HCT116 (cell line): Measurements from ENCODE around the gene TAF4B. TPM values are rescaled to one million over a fixed set of nuclear protein-coding genes. Genes with fewer than 3 reads are reported as not detected.

Source experiments
- ATAC-seq: fragments of 200-7000 bp; cut with Tn5 transposase; 2 replicates; pipeline ENCODE4 v1.9.1; 2020; ENCODE audit warnings: mild to moderate bottlenecking, moderate library complexity
- BruUV-seq: library from RNA; stranded (reverse); fragments of 400-500 nt; replicated peaks from 2 replicates; lab custom pipeline; 2021; lab: Mats Ljungman, UMichigan
- CTCF ChIA-PET: fragments of 300-600 bp; sonication (Branson Sonifier 250); formaldehyde crosslinking; loops from one replicate; lab custom pipeline; 2021; ENCODE audit warnings: antibody characterized with exemption; lab: Charles Lee
- POLR2A ChIA-PET: fragments of 300-600, 350-600 bp; sonication (Branson Sonifier 250); formaldehyde crosslinking; loops from one replicate; lab custom pipeline; 2021; ENCODE audit warnings: antibody characterized with exemption; lab: Charles Lee
- RAD21 ChIA-PET, 2 experiments: fragments of 300-600 bp; sonication (Branson Sonifier 250); formaldehyde crosslinking; loops; one replicate each; lab custom pipeline; 2023; ENCODE audit warnings: low total read pairs in 2 of 2; ENCODE audit not compliant: uncharacterized antibody in 2 of 2, unreplicated experiment in 2 of 2, low non-redundant PET in 1 of 2; lab: Charles Lee
- DNase-seq: peaks from one replicate; pipeline ENCODE4 v3.0.0-alpha.2; 2010; ENCODE audit warnings: low read depth, low spot score
- H2AFZ ChIP-seq: fragments of 200-600 bp; shearing (Covaris generic), sonication (generic); 2 replicates; pipeline ENCODE4 v1.6.1; 2017; ENCODE audit warnings: low read depth, mixed run types, mixed read lengths, antibody characterized with exemption, low read length; ENCODE audit not compliant: poor library complexity, severe bottlenecking
- H3K27ac ChIP-seq: 2 replicates; pipeline ENCODE4 v1.5.1; 2012; ENCODE audit warnings: low read depth, low read length
- H3K27me3 ChIP-seq: fragments of 200-600 bp; sonication (generic); 2 replicates; pipeline ENCODE4 v1.6.1; 2016; ENCODE audit warnings: mixed run types, low read length, mixed read lengths; ENCODE audit not compliant: insufficient read depth
- H3K36me3 ChIP-seq, 2 experiments: fragments of 200-500 bp in 1 of 2; fragments of 200-600 bp in 1 of 2; sonication (Bioruptor generic) in 1 of 2; sonication (generic) in 1 of 2; 2 replicates each; pipeline versions ENCODE4 v1.5.1 to v1.6.1; 2014 to 2016; ENCODE audit warnings: low read length in 2 of 2, inconsistent platforms in 1 of 2, mixed read lengths in 1 of 2, mixed run types in 1 of 2; ENCODE audit not compliant: insufficient read depth in 2 of 2, control insufficient read depth in 1 of 2
- H3K4me1 ChIP-seq, 2 experiments: fragments of 200-600 bp in 1 of 2; sonication (generic) in 1 of 2; 2 replicates each; pipeline versions ENCODE4 v1.5.1 to v1.6.1; 2012 to 2017; ENCODE audit warnings: low read length in 2 of 2, inconsistent platforms in 1 of 2, mild to moderate bottlenecking in 1 of 2, mixed read lengths in 1 of 2, mixed run types in 1 of 2, moderate library complexity in 1 of 2; ENCODE audit not compliant: insufficient read depth in 2 of 2, control insufficient read depth in 1 of 2
- H3K4me2 ChIP-seq: fragments of 200-600 bp; sonication (generic); 2 replicates; pipeline ENCODE4 v1.6.1; 2017; ENCODE audit warnings: mixed run types, low read length, mixed read lengths
- H3K4me3 ChIP-seq, 2 experiments: fragments of 200-600 bp in 1 of 2; sonication (generic) in 1 of 2; replicated peaks in 1 of 2; 2 replicates each; pipeline ENCODE4 v1.5.1; 2011 to 2016; ENCODE audit warnings: low read length in 2 of 2, control low read depth in 1 of 2, low read depth in 1 of 2, mild to moderate bottlenecking in 1 of 2, mixed read lengths in 1 of 2, mixed run types in 1 of 2
- H3K79me2 ChIP-seq: fragments of 200-600 bp; sonication (generic); 2 replicates; pipeline ENCODE4 v1.6.1; 2017; ENCODE audit warnings: mild to moderate bottlenecking, mixed run types, low read length, moderate library complexity, mixed read lengths; ENCODE audit not compliant: insufficient read depth
- H3K9ac ChIP-seq: fragments of 200-600 bp; sonication (generic); 2 replicates; pipeline ENCODE4 v1.6.1; 2016; ENCODE audit warnings: low read length, mixed read lengths
- H3K9me2 ChIP-seq: fragments of 200-600 bp; sonication (generic), shearing (Covaris generic); 2 replicates; pipeline ENCODE4 v1.6.1; 2017; ENCODE audit warnings: mixed run types, mild to moderate bottlenecking, moderate library complexity; ENCODE audit not compliant: insufficient read depth
- H3K9me3 ChIP-seq, 2 experiments: fragments of 200-500 bp in 1 of 2; fragments of 200-600 bp in 1 of 2; sonication (Bioruptor generic) in 1 of 2; sonication (generic) in 1 of 2; 2 replicates each; pipeline ENCODE4 v1.6.1; 2014 to 2017; ENCODE audit warnings: low read length in 2 of 2, mixed read lengths in 2 of 2, inconsistent platforms in 1 of 2, low read depth in 1 of 2, mild to moderate bottlenecking in 1 of 2, mixed run types in 1 of 2, moderate library complexity in 1 of 2; ENCODE audit not compliant: control insufficient read depth in 1 of 2, insufficient read depth in 1 of 2
- H4K20me1 ChIP-seq: fragments of 200-600 bp; sonication (generic), shearing (Covaris generic); 2 replicates; pipeline ENCODE4 v1.6.1; 2017; ENCODE audit warnings: mixed run types, mild to moderate bottlenecking, moderate library complexity; ENCODE audit not compliant: insufficient read depth
- CBX3 ChIP-seq: IDR thresholded peaks from 2 replicates; pipeline ENCODE4 v1.6.1; 2012; ENCODE audit warnings: low read depth
- CEBPB ChIP-seq: IDR thresholded peaks from 2 replicates; pipeline ENCODE4 v1.6.1; 2012; ENCODE audit warnings: low read depth
- EGR1 ChIP-seq: IDR thresholded peaks from 2 replicates; pipeline ENCODE4 v1.6.1; 2012; ENCODE audit warnings: low read depth
- ELF1 ChIP-seq: IDR thresholded peaks from 2 replicates; pipeline ENCODE4 v1.6.1; 2012; ENCODE audit warnings: low read depth, borderline replicate concordance
- EZH2 ChIP-seq: fragments of 200-600 bp; sonication (generic); IDR thresholded peaks from 2 replicates; pipeline ENCODE4 v1.6.1; 2017; ENCODE audit warnings: antibody characterized with exemption, mixed run types
- EZH2phosphoT487 ChIP-seq: fragments of 200-600 bp; IDR thresholded peaks from 2 replicates; pipeline ENCODE4 v1.6.1; 2018; ENCODE audit warnings: antibody characterized with exemption, borderline replicate concordance
- FOSL1 ChIP-seq: IDR thresholded peaks from 2 replicates; pipeline ENCODE4 v1.6.1; 2012; ENCODE audit warnings: low read depth
- RAD21 ChIP-seq: IDR thresholded peaks from 2 replicates; pipeline ENCODE4 v1.6.1; 2012; ENCODE audit warnings: low read depth, mild to moderate bottlenecking
- SIN3A ChIP-seq: IDR thresholded peaks from 2 replicates; pipeline ENCODE4 v1.6.1; 2012; ENCODE audit warnings: low read depth
- SP1 ChIP-seq: IDR thresholded peaks from 2 replicates; pipeline ENCODE4 v1.6.1; 2012; ENCODE audit warnings: low read depth
- ZNF274 ChIP-seq: fragments of 200-500 bp; sonication (Bioruptor generic); IDR thresholded peaks from 2 replicates; pipeline ENCODE4 v1.6.1; 2014; ENCODE audit warnings: mild to moderate bottlenecking, low read depth, low read length, inconsistent platforms
- intact Hi-C: fragments of 100-400 bp; cut with micrococcal nuclease; formaldehyde crosslinking; loops from 2 replicates; pipeline ENCODE4 v1.10.0; 2022
- total RNA-seq: library from RNA; stranded (reverse); gene quantifications from one replicate; pipeline ENCODE4 v1.2.1, GENCODE V29; 2021; ENCODE audit not compliant: unreplicated experiment
- TF ChIP-seq, protein P1 (sequence below): IDR thresholded peaks from 2 replicates; pipeline ENCODE4 v1.6.1; 2012
- TF ChIP-seq, protein P2 (sequence below): IDR thresholded peaks from 2 replicates; pipeline ENCODE4 v1.6.1; 2012
- TF ChIP-seq, protein P3 (sequence below): IDR thresholded peaks from 2 replicates; pipeline ENCODE4 v1.6.1; 2011; ENCODE audit warnings: mild to moderate bottlenecking, low read length, moderate library complexity; ENCODE audit not compliant: insufficient replicate concordance; ENCODE audit errors: extremely low read depth

TAF4B gene
- total RNA-seq, 1 experiment from 2014 or later, result 17.8 TPM

DNA sequence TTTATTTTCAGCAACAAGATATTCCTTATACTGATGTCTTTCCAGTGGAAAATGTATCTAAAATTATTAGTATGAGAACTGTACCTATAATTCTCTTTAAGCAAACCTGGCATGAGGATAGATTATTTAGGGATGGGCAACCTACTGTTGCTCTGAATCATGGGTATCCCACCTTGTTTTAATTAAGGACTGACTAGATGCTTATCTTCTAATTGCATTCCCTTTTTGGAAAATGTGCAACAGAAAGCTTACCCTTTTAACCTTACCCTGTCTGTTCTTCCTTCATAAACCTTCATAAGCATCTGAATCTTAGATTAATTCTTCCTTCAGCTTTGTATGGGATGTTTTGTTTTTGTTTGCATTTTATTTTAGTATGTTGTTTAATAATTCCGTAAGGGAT is 110.3 kb downstream of the TAF4B start:
- H3K9me2 ChIP-seq, result no peaks in the 10 kb centered on the region
- ChIA-PET RAD21 (no interaction called here), POLR2A (no interaction called here)
- H3K4me3 ChIP-seq, result no peak overlapping the region
- no peaks in the 10 kb centered on the region for H3K79me2 ChIP-seq
- no peaks in the 10 kb centered on the region for H3K9me3 ChIP-seq
- no peak overlapping the region for H3K27ac ChIP-seq
- DNase-seq, result no peak
- no peak overlapping the region for H3K9ac ChIP-seq
- H3K4me1 ChIP-seq, result no peaks in the 10 kb centered on the region
- no peak overlapping the region for H3K4me2 ChIP-seq
- no peaks in the 10 kb centered on the region for H3K36me3 ChIP-seq
- no peaks in the 10 kb centered on the region for H3K27me3 ChIP-seq
- ATAC-seq, result no peak
- H4K20me1 ChIP-seq, result no peaks in the 10 kb centered on the region
- no peak overlapping the region for H2AFZ ChIP-seq
- no peak for TF ChIP-seq EZH2
- TF ChIP-seq, protein P1, sequence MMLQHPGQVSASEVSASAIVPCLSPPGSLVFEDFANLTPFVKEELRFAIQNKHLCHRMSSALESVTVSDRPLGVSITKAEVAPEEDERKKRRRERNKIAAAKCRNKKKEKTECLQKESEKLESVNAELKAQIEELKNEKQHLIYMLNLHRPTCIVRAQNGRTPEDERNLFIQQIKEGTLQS, result no peak
- TF ChIP-seq, protein P2, sequence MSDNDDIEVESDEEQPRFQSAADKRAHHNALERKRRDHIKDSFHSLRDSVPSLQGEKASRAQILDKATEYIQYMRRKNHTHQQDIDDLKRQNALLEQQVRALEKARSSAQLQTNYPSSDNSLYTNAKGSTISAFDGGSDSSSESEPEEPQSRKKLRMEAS, result no peak
- no peak for TF ChIP-seq RAD21
- no peak for TF ChIP-seq EZH2phosphoT487
- TF ChIP-seq CEBPB, result no peak
- TF ChIP-seq, protein P3, sequence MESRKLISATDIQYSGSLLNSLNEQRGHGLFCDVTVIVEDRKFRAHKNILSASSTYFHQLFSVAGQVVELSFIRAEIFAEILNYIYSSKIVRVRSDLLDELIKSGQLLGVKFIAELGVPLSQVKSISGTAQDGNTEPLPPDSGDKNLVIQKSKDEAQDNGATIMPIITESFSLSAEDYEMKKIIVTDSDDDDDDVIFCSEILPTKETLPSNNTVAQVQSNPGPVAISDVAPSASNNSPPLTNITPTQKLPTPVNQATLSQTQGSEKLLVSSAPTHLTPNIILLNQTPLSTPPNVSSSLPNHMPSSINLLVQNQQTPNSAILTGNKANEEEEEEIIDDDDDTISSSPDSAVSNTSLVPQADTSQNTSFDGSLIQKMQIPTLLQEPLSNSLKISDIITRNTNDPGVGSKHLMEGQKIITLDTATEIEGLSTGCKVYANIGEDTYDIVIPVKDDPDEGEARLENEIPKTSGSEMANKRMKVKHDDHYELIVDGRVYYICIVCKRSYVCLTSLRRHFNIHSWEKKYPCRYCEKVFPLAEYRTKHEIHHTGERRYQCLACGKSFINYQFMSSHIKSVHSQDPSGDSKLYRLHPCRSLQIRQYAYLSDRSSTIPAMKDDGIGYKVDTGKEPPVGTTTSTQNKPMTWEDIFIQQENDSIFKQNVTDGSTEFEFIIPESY, result no peak
- TF ChIP-seq ZNF274, result no peak
- TF ChIP-seq ELF1, result no peak
- TF ChIP-seq SP1, result no peak
- no peak for TF ChIP-seq EGR1
- no peak for TF ChIP-seq CBX3
- no peak for TF ChIP-seq FOSL1
- no peak for TF ChIP-seq SIN3A
- TF ChIP-seq, all 23 proteins: peak for 0
- intact Hi-C loops, result no loop called here
- BruUV-seq, result no TSS peak
- CTCF ChIA-PET, result no interaction called here
